Fibroblast of the aortic adventitia (primary cell): ENCODE results near the gene ESPN. TPM values are rescaled to one million over a fixed set of nuclear protein-coding genes. Genes with fewer than 3 reads are reported as not detected.

ENCODE experiments used
- DNase-seq: peaks from one replicate; pipeline ENCODE4 v3.0.0-alpha.2; 2010; ENCODE audit warnings: low read depth
- H3K4me3 ChIP-seq: 2 replicates; pipeline ENCODE4 v1.5.1; 2011; ENCODE audit warnings: low read depth, mild to moderate bottlenecking, control low read depth, low read length, moderate library complexity
- total RNA-seq: library from RNA; depleted of rRNA; stranded (reverse); fragments of >200 nt; gene quantifications from 2 replicates; pipeline ENCODE4 v1.2.3, GENCODE V29; 2012; ENCODE audit warnings: low replicate concordance
- TF ChIP-seq, protein P1 (sequence below): IDR thresholded peaks from 2 replicates; pipeline ENCODE4 v1.5.1; 2011; ENCODE audit warnings: mild to moderate bottlenecking, low read length, control low read depth, inconsistent platforms; ENCODE audit not compliant: insufficient read depth

ESPN gene
- total RNA-seq, 1 donor, result not detected

DNA sequence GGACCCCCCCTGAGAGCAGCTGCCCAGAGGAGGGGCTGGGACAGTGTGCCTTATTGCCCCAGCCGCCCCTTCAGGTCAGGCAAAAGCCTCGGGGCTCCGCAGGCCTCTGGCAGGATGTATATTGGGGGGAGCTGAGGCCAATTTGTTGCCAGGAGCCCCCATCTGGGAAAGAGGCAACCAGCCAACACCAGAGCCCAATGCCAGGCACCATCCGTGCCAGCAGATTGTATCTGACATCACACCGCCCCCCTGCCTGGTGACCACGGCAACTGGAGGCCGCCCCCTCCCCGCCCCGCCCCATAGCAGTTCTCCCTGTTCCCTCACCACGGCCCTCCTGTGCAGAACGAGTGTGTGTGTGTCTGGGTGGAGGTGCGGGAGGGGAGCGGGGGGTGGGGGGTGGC is 70.5 kb downstream of the ESPN start:
- no peak overlapping the region for H3K4me3 ChIP-seq
- DNase-seq, result no peak
- TF ChIP-seq, protein P1, sequence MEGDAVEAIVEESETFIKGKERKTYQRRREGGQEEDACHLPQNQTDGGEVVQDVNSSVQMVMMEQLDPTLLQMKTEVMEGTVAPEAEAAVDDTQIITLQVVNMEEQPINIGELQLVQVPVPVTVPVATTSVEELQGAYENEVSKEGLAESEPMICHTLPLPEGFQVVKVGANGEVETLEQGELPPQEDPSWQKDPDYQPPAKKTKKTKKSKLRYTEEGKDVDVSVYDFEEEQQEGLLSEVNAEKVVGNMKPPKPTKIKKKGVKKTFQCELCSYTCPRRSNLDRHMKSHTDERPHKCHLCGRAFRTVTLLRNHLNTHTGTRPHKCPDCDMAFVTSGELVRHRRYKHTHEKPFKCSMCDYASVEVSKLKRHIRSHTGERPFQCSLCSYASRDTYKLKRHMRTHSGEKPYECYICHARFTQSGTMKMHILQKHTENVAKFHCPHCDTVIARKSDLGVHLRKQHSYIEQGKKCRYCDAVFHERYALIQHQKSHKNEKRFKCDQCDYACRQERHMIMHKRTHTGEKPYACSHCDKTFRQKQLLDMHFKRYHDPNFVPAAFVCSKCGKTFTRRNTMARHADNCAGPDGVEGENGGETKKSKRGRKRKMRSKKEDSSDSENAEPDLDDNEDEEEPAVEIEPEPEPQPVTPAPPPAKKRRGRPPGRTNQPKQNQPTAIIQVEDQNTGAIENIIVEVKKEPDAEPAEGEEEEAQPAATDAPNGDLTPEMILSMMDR, result no peak

DNA sequence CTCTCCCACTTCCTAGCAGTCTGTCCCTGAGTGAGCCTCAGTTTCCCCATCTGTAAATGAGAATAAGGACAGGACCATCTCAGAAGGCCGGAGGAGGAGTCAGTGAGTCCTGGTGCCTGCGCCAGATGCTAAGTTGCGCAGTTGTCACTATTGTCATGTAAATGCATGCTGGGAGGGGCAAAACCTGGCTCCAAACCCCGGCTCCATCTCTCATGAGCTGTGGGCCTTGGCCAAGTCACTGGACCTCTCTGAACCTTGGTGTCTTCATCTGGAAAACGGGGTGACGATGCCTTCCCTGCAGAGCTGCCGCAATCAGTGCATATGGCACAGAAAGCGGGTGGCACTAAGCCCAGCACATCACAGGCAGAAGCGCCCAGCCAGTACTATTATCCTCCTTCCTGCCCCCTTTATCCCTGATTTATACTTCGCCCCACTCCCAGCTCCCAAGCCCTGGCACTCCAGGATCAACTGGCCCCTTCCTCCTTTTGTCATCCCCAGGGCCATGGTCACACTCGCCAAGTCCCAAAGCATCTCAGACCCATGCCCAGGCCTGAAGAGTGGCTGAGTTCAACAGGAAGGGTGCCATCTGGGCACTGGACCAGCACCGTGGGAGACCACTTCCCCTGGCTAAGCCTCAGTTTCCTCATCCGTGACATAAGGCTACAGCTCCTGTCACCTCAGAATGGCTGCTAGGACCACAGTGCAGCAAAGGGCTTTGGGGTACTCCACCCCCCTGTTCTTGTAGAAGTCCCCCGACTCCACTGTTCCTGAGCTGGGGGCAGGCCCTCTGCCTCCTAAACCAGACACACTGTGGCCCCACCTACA is 71.2 kb downstream of the ESPN start:
- peak overlapping the region; percentile 82 for H3K4me3 ChIP-seq
- DNase-seq, result no peak
- TF ChIP-seq, protein P1, result no peak

DNA sequence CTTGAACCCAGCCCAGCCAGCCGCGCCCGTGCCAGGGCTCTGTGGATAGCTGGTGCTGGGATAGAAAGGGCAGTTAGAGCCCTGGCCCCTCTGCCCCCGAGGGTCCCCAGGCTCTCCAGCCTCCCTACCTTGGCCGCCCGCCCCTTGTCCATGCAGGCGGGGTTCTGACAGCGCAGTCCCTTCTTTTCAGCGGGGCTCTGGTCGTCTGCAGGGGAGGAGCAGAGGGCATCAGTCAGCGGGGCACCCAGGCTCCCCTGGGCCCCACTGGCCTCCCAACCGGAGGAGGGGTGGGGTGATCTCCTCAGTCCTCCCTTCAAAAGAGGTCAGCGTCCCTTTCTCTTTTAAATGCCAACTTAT is 71.8 kb downstream of the ESPN start:
- peak overlapping the region; percentile 82 for H3K4me3 ChIP-seq
- TF ChIP-seq, protein P1, result no peak
- DNase-seq, result no peak

DNA sequence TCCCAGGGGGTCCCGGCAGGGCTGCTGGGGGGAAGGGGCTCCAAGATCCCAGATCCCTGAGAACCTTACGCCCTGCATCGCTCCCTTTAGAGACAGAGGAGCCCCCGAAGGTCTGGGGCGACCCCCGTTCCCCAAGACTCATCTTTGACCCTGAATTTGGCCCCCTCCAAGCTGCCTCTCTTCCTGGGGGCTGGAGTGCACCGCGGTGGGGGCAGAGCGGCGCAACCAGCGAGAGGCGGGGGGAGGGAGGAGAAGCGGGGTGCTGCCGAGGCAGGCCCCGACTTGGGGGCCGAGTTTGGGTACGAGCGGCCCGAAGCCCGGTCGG is 72.3 kb downstream of the ESPN start:
- H3K4me3 ChIP-seq, result peak overlapping the region; percentile 82
- no peak for DNase-seq
- TF ChIP-seq, protein P1, result no peak

DNA sequence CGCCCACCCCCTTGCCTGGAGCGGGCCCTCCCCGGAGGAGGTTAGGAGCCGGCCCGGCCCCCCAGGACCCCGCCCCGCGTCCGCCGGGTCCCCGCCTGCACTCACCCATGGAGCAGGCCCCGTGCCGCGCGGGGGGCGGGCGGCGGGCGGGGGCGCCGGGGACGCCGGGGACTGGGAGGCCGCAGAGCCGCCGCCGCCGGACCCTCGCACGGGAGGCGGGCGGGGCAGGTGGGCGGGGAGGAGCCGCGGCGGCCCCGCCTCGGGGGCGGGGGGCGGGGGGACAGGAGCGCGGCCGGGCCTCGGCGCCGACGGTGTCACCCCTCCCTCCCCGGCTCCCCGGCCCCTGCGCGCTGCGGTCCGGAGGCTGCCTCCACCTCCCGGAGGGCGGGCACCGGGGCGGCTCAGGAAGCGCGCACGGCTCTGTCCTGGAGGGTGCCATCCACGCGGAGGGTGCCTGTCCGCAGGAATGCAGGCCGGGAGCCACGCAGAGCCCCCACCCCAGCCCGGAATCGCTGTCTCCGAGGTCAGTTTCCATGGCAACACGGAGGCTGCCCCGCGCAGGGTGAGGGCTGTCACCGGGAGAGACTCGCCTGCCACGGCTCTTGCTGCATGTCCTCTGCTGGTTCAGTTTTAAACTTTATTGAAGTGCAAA is 72.8 kb downstream of the ESPN start:
- H3K4me3 ChIP-seq, result peak overlapping the region; percentile 82
- TF ChIP-seq, protein P1, result no peak
- peak; percentile 41 for DNase-seq

DNA sequence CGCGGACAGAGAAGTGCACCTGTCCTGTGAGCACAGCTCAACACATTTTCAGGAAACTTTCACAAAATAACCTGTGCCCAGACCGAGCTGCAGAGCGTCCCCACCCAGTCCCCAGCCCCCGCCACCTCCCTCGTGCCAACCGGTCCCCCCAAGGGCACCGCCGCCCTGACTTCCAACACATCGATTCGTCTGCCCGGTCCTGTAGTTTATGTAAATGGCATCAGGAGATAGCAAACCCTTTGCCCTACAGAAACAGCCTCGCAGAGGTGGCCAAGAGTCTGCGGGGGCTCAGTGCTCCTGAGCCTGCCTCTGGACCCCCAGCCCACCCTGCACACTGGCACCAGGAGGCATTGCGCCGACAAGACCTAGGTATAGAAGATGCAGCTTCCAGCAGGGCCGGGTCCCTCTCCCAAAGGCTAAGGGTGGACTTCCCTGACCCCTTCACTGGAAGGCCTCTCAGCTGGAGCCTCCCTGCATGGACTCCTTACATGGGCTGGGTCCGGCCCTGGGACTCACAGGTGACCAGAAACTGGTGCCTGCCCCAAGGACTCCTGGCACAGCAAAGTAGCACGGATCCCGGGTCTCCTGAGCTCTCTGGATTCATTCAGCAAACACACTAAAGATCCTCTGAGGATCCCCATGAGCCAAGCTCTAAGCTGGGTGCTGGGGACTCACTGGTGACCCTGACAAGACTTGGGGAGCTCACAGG is 73.4 kb downstream of the ESPN start:
- TF ChIP-seq, protein P1, result no peak
- DNase-seq, result no peak
- H3K4me3 ChIP-seq, result peak overlapping the region; percentile 82
